HEK293 (cell line): ENCODE data around the gene TIPRL.

Experiments used
- CTCF ChIP-seq: fragments of 450-650 bp; formaldehyde crosslinking; IDR thresholded peaks from 2 replicates; pipeline ENCODE4 v1.5.1; 2016; ENCODE audit warnings: missing biosample characterization, missing genetic modification characterization
- ZNF239 ChIP-seq: fragments of 450-650 bp; formaldehyde crosslinking; IDR thresholded peaks from 2 replicates; pipeline ENCODE4 v1.5.1; 2016; ENCODE audit warnings: missing biosample characterization, missing genetic modification characterization
- TF ChIP-seq, protein P1 (sequence below): fragments of 450-650 bp; formaldehyde crosslinking; IDR thresholded peaks from 2 replicates; pipeline ENCODE4 v1.5.1; 2016; ENCODE audit warnings: missing biosample characterization, missing genetic modification characterization

DNA sequence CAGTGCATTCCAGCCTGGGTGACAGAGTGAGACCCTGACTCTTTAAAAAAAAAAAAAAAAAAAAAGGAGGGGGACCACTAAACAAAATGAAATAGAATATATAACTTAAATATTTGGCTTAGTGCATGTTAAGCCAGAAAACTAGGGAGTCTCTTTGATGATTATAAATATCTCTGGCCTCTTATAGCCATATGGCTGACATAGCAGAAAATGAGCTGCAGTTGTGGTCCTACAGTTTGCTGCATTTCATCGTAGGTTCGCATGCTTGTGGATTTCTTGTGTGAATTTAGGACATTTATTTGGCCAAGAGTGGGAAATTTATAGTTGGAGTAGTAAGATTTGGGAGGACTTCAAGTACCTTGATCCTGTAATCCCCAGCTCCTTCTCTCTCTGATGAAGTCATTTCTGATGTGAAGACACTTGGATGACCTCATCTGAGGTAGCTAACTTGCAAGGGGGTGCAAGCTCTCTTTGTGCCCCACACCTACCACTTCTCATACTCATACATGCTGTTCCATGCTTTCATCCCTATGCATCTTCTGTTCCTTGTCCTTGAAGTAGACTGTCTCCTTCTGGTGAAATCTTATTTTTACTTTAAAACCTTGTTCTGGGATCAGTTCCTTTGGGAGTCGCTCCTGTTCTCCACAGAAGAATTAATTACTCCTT lies 6.4 kb upstream of the TIPRL start:
- TF ChIP-seq CTCF (tag by site-specific recombination) (no peak), ZNF239 (no peak)
- TF ChIP-seq, protein P1, sequence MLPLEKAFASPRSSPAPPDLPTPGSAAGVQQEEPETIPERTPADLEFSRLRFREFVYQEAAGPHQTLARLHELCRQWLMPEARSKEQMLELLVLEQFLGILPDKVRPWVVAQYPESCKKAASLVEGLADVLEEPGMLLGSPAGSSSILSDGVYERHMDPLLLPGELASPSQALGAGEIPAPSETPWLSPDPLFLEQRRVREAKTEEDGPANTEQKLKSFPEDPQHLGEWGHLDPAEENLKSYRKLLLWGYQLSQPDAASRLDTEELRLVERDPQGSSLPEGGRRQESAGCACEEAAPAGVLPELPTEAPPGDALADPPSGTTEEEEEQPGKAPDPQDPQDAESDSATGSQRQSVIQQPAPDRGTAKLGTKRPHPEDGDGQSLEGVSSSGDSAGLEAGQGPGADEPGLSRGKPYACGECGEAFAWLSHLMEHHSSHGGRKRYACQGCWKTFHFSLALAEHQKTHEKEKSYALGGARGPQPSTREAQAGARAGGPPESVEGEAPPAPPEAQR: no peak
